OCI-LY1 (cell line): ENCODE results near the gene CCNO.
A peak's percentile ranks its signal among the peaks of the same experiment; 100 is the strongest.

ENCODE experiments used
- H2AFZ ChIP-seq: fragments of 200-600 bp; sonication (generic), shearing (Covaris generic); 2 replicates; pipeline ENCODE4 v1.6.0; 2014; ENCODE audit warnings: antibody characterized with exemption, mild to moderate bottlenecking, low read length
- H3F3A ChIP-seq: fragments of 200-600 bp; sonication (generic), shearing (Covaris generic); 2 replicates; pipeline ENCODE4 v1.6.0; 2014; ENCODE audit warnings: mild to moderate bottlenecking, antibody characterized with exemption, low read length, moderate library complexity; ENCODE audit not compliant: insufficient read depth
- H3K27ac ChIP-seq: fragments of 200-600 bp; sonication (generic); 2 replicates; pipeline ENCODE4 v1.5.1; 2014; ENCODE audit warnings: low read length, mixed run types, mild to moderate bottlenecking, low read depth; ENCODE audit not compliant: poor library complexity, severe bottlenecking
- H3K27me3 ChIP-seq: fragments of 200-600 bp; sonication (generic); 2 replicates; pipeline ENCODE4 v1.6.0; 2014; ENCODE audit warnings: antibody characterized with exemption, mild to moderate bottlenecking, low read length, moderate library complexity; ENCODE audit not compliant: insufficient read depth
- H3K36me3 ChIP-seq: fragments of 200-600 bp; sonication (generic); 2 replicates; pipeline ENCODE4 v1.6.1; 2014; ENCODE audit warnings: mild to moderate bottlenecking, antibody characterized with exemption, low read length, moderate library complexity, mixed read lengths; ENCODE audit not compliant: insufficient read depth
- H3K4me1 ChIP-seq: fragments of 200-600 bp; sonication (generic); 2 replicates; pipeline ENCODE4 v1.5.1; 2014; ENCODE audit warnings: mild to moderate bottlenecking, low read length, moderate library complexity; ENCODE audit not compliant: insufficient read depth, severe bottlenecking
- H3K4me2 ChIP-seq: fragments of 200-600 bp; sonication (generic), shearing (Covaris generic); 2 replicates; pipeline ENCODE4 v1.6.1; 2014; ENCODE audit warnings: low read length
- H3K4me3 ChIP-seq: fragments of 200-600 bp; sonication (generic); 2 replicates; pipeline ENCODE4 v1.5.1; 2014; ENCODE audit warnings: low read length, low read depth, mild to moderate bottlenecking, mixed read lengths; ENCODE audit not compliant: poor library complexity, severe bottlenecking
- H3K79me2 ChIP-seq: fragments of 200-600 bp; shearing (Covaris generic); 2 replicates; pipeline ENCODE4 v1.6.1; 2016; ENCODE audit warnings: mixed run types, low read length, mixed read lengths; ENCODE audit not compliant: insufficient read depth
- H3K9ac ChIP-seq: fragments of 200-600 bp; sonication (generic), shearing (Covaris generic); 2 replicates; pipeline ENCODE4 v1.6.1; 2014; ENCODE audit warnings: mild to moderate bottlenecking, low read length, mixed read lengths
- H3K9me2 ChIP-seq: fragments of 200-600 bp; sonication (generic), shearing (Covaris generic); 2 replicates; pipeline ENCODE4 v1.6.1; 2014; ENCODE audit warnings: low read depth, mild to moderate bottlenecking, low read length, mixed read lengths
- H3K9me3 ChIP-seq: fragments of 200-600 bp; shearing (Covaris generic); 2 replicates; pipeline ENCODE4 v1.6.1; 2014; ENCODE audit warnings: low read length, mixed read lengths
- H4K20me1 ChIP-seq: fragments of 200-600 bp; sonication (generic), shearing (Covaris generic); 2 replicates; pipeline ENCODE4 v1.6.0; 2016; ENCODE audit warnings: mild to moderate bottlenecking, low read length; ENCODE audit not compliant: insufficient read depth
- EZH2 ChIP-seq: fragments of 200-600 bp; sonication (generic), shearing (Covaris generic); IDR thresholded peaks from 2 replicates; pipeline ENCODE4 v1.8.0; 2017; ENCODE audit warnings: borderline replicate concordance, mixed run types, mild to moderate bottlenecking, antibody characterized with exemption, low read length, moderate library complexity, mixed read lengths
- TF ChIP-seq, protein P1 (sequence below): fragments of 200-600 bp; sonication (generic), shearing (Covaris generic); IDR thresholded peaks from 2 replicates; pipeline ENCODE4 v1.5.1; 2017; ENCODE audit warnings: mild to moderate bottlenecking, antibody characterized with exemption, low read length, moderate library complexity, mixed read lengths

The CCNO gene

DNA sequence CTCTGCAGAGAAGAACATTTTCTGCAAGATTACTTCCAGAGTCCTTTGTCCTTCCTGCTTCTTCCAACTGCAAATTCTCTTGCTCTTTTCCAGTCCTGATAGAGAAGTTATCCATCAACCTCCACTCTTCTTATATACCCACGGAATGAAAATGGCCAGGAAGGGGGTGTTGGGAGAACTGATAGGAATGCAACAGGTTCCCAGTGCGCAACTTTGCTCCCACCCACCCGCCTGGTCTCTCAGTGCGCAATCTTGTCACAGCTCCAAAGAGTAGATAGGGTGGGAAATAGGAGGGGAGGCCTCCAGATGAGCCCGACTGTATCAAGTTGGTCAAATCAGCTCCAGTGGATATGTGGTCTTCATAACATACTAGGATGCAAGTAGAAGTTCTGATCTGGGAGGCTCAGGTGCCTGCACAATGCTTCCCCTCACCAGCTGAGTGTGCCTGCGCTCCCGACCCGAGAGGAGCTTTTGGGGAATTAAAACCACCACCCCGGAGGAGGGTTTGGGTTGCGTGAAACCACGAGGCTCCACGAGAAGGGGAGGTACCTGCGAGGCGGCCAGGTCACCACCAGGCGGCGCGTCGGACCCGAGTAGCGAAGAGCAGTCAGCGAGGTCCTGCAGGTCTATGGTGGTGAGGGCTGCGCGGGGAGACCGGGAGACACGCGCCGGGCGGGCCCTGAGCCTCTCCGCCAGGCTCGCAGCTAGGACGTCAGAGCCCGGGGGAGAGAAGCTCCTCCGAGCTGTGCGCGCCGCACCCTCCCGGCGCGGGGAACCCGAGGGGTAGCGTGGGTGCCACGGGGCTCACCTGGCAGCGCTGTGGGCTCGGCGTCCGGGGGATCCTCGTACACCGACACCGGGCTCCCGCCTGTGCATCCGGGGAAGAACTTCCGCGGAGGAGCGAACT, 7.1 kb downstream of the CCNO start:
- no peaks in the 10 kb centered on the region for H3K9me3 ChIP-seq
- no peak overlapping the region for H2AFZ ChIP-seq
- H3K79me2 ChIP-seq, result no peaks in the 10 kb centered on the region
- H3K36me3 ChIP-seq, result no peaks in the 10 kb centered on the region
- no peaks in the 10 kb centered on the region for H3K9me2 ChIP-seq
- H3K9ac ChIP-seq, result peak overlapping the region; percentile 59
- H3F3A ChIP-seq, result no peaks in the 10 kb centered on the region
- H3K4me2 ChIP-seq, result peak overlapping the region; percentile 83
- H3K27me3 ChIP-seq, result 0 out of 2 replicates have a peak, but pooled peaks cover 6% of the 10 kb centered on the region
- H3K4me3 ChIP-seq, result peak overlapping the region; percentile 64
- no peak overlapping the region for H3K27ac ChIP-seq
- H3K4me1 ChIP-seq, result peaks cover 11% of the 10 kb centered on the region
- no peaks in the 10 kb centered on the region for H4K20me1 ChIP-seq
- TF ChIP-seq, protein P1, sequence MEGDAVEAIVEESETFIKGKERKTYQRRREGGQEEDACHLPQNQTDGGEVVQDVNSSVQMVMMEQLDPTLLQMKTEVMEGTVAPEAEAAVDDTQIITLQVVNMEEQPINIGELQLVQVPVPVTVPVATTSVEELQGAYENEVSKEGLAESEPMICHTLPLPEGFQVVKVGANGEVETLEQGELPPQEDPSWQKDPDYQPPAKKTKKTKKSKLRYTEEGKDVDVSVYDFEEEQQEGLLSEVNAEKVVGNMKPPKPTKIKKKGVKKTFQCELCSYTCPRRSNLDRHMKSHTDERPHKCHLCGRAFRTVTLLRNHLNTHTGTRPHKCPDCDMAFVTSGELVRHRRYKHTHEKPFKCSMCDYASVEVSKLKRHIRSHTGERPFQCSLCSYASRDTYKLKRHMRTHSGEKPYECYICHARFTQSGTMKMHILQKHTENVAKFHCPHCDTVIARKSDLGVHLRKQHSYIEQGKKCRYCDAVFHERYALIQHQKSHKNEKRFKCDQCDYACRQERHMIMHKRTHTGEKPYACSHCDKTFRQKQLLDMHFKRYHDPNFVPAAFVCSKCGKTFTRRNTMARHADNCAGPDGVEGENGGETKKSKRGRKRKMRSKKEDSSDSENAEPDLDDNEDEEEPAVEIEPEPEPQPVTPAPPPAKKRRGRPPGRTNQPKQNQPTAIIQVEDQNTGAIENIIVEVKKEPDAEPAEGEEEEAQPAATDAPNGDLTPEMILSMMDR, result peak; percentile 85
- no peak for TF ChIP-seq EZH2

DNA sequence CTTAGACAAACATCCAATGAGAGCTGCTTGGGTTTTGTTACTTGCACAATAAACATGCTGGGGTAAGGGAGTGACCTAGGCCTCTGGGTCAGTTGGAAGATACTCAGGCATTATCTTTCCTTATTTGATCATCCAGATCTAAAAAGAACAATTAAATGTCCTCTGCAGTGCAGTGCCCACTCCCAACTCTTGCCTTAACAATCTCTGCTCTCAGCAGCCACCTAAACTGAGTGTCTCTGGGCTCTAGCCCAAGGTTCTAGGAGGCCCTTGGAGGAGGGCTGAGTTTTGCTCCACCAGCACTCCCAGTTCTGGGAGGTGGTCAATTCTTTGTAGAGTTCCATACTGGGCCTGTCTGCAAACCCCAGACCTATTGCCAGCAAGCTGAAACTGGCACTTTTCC, 8.1 kb downstream of the CCNO start:
- H3F3A ChIP-seq, result no peaks in the 10 kb centered on the region
- no peak overlapping the region for H3K9ac ChIP-seq
- no peak overlapping the region for H3K27ac ChIP-seq
- H3K4me1 ChIP-seq, result peaks cover 14% of the 10 kb centered on the region
- no peaks in the 10 kb centered on the region for H3K79me2 ChIP-seq
- H3K27me3 ChIP-seq, result 0 out of 2 replicates have a peak, but pooled peaks cover 6% of the 10 kb centered on the region
- H3K9me2 ChIP-seq, result no peaks in the 10 kb centered on the region
- no peak overlapping the region for H2AFZ ChIP-seq
- no peak for TF ChIP-seq EZH2
- TF ChIP-seq, protein P1, result no peak
- H3K4me2 ChIP-seq, result no peak overlapping the region
- H3K4me3 ChIP-seq, result no peak overlapping the region
- H3K9me3 ChIP-seq, result no peaks in the 10 kb centered on the region
- H4K20me1 ChIP-seq, result no peaks in the 10 kb centered on the region
- no peaks in the 10 kb centered on the region for H3K36me3 ChIP-seq

DNA sequence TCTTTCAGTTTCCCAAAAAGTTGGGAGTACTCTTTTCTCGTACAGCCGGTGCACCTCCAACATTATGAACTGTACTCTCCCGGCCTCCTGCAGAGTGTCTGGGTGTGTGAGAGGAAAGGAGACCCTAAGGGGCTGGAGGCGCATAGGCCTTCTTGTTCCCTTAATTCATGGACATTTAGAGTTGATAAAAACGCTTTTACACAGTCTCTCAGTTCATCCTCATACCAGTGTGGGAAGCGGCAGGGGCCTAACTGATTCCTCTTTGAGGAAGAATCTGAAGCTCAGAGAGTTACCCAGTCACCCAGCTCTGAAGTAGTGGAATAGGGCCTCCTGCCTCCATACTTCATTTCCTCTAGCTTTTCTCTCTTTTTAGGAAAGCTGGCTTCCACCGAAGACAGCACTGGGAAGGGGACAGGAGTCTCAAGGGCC, 9.6 kb downstream of the CCNO start:
- Histone ChIP-seq H3K9me2 (no peaks in the 10 kb centered on the region), H3K36me3 (no peaks in the 10 kb centered on the region), H3K4me3 (no peak overlapping the region), H3K79me2 (no peaks in the 10 kb centered on the region), H3K4me2 (no peak overlapping the region), H3F3A (no peaks in the 10 kb centered on the region), H3K4me1 (peaks cover 14% of the 10 kb centered on the region), H2AFZ (no peak overlapping the region), H3K27me3 (0 out of 2 replicates have a peak, but pooled peaks cover 6% of the 10 kb centered on the region), H3K9ac (no peak overlapping the region), H3K27ac (no peak overlapping the region), H3K9me3 (no peaks in the 10 kb centered on the region), H4K20me1 (no peaks in the 10 kb centered on the region)
- no peak for TF ChIP-seq EZH2
- TF ChIP-seq, protein P1, result no peak
